Aorta (tissue), 5 donors: ENCODE results near the gene RAI1. TPM values are rescaled to one million over a fixed set of nuclear protein-coding genes. Genes with fewer than 3 reads are reported as not detected.
A peak's percentile ranks its signal among the peaks of the same experiment; 100 is the strongest.
"Not testable (repeated sequence)": the region's sequence is repeated elsewhere in the genome, so short reads cannot be mapped to it uniquely, and the experiment has no call there.

Experiments used
- ATAC-seq: fragments of 200-7000 bp; cut with Tn5 transposase; one replicate; pipeline ENCODE4 v1.9.1; 2022; ENCODE audit warnings: moderate library complexity; ENCODE audit not compliant: low FRiP score
- DNase-seq, 2 donors: peaks; one replicate each; pipeline ENCODE4 v3.0.0-alpha.2; 2020
- H3K27ac ChIP-seq, 2 donors: one replicate each; pipeline ENCODE4 v1.5.1; 2013; ENCODE audit warnings: low read length in 2 of 2, mild to moderate bottlenecking in 2 of 2, moderate library complexity in 2 of 2, control low read depth in 1 of 2, inconsistent platforms in 1 of 2, low read depth in 1 of 2
- H3K27me3 ChIP-seq, 2 donors: one replicate each; pipeline ENCODE4 v1.6.1; 2013; ENCODE audit warnings: control low read depth in 1 of 2, low read length in 1 of 2, mild to moderate bottlenecking in 1 of 2, moderate library complexity in 1 of 2; ENCODE audit not compliant: insufficient read depth in 2 of 2, control insufficient read depth in 1 of 2
- H3K36me3 ChIP-seq, 2 donors: one replicate each; pipeline ENCODE4 v1.6.1; 2013; ENCODE audit warnings: control low read depth in 1 of 2, low read length in 1 of 2, mild to moderate bottlenecking in 1 of 2; ENCODE audit not compliant: insufficient read depth in 2 of 2, control insufficient read depth in 1 of 2
- H3K4me1 ChIP-seq, 2 donors: one replicate each; pipeline ENCODE4 v1.6.1; 2013; ENCODE audit warnings: low read length in 2 of 2, control low read depth in 1 of 2, mild to moderate bottlenecking in 1 of 2, moderate library complexity in 1 of 2; ENCODE audit not compliant: insufficient read depth in 2 of 2, control insufficient read depth in 1 of 2
- H3K4me3 ChIP-seq, 2 donors: one replicate each; pipeline ENCODE4 v1.5.1; 2013; ENCODE audit warnings: low read length in 2 of 2, control low read depth in 1 of 2, mild to moderate bottlenecking in 1 of 2
- H3K9me3 ChIP-seq: one replicate; pipeline ENCODE4 v1.6.1; 2013; ENCODE audit warnings: mild to moderate bottlenecking, low read length; ENCODE audit not compliant: control insufficient read depth
- WGBS, 2 donors: extraction: QIAGEN DNeasy Blood & Tissue Kit; methylation state at CpG; one replicate each; pipeline ENCODE4 v1.1.7; 2013; 5-methylcytosine and 5-hydroxymethylcytosine counted together
- intact Hi-C, 2 donors: fragments of 100-400 bp; cut with DNase I; formaldehyde crosslinking; loops; one replicate each; pipeline versions ENCODE4 v1.14.2 to v1.15.0; 2022
- long read RNA-seq, 2 donors: library from polyadenylated mRNA; unstranded; transcript quantifications; one replicate each; pipeline ENCODE4 v2.0.0, GENCODE V29; 2020 to 2021
- polyA plus RNA-seq, 2 donors: library from polyadenylated mRNA; stranded (reverse); fragments of 200-250 nt; gene quantifications; one replicate each; pipeline ENCODE4 v1.2.3, GENCODE V29; 2013
- total RNA-seq, 2 donors: library from RNA; stranded (reverse); fragmentation: NEBNext Ultra II Directional; extraction: Animal tissue kit (Norgen Biotek cat#: 25700); gene quantifications; one replicate each; pipeline ENCODE4 v1.2.1, GENCODE V29; 2021
- donor health status: healthy with polysubstance abuse.
- donor health status: Bipolar disorder and iron deficiency.
- donor health status: DM: no; HTN: no; CAD: no.
- donor health status: DM: no; HTN: no; CAD: no.
- donor health status: DM: yes; HTN: yes; CAD: no.

The RAI1 gene
- total RNA-seq: 10 to 100 TPM; 23.9 to 35.8 TPM
- 1 to 10 TPM; 2.0 to 7.0 TPM for polyA plus RNA-seq
- long read RNA-seq, donor 1, partial matches to known transcripts: 33 of 54 reads
- long read RNA-seq, donor 1, other reads (novel, unspliced or antisense): 21 of 54 reads
- long read RNA-seq, donor 2, partial matches to known transcripts: 13 of 34 reads
- long read RNA-seq, donor 2, other reads (novel, unspliced or antisense): 19 of 34 reads

GRCh38 chr17:17681187-17681743 lies at the start of gene RAI1:
RAI1 (plus strand) TSS chr17:17681458; CDS start chr17:17792949, 111,491 bp downstream.
- peak within 1 kb of the TSS; percentile 62 to 94 for H3K4me3 ChIP-seq
- no peaks in the 10 kb centered on the region for H3K9me3 ChIP-seq
- 0 to 1% methylated on average over 33 to 84 of the region's 84 CpGs for WGBS, 2 donors
- no peaks in the 10 kb centered on the region for H3K4me1 ChIP-seq
- no peaks in the 10 kb centered on the region for H3K27me3 ChIP-seq
- H3K27ac ChIP-seq: peak within 1 kb of the TSS; percentile 71 to 81
- DNase-seq (peak; percentile 86 to 93), ATAC-seq (peak; percentile 87)
- intact Hi-C loops: loop anchor here (1.0 to 10.0 kb wide), 8 partner anchors 41 to 352 kb away; no protein-coding TSS in a partner anchor
- H3K36me3 ChIP-seq: no peaks in the 10 kb centered on the region

- H3K27me3 ChIP-seq, DNase-seq, H3K4me3 ChIP-seq, H3K36me3 ChIP-seq, H3K27ac ChIP-seq, H3K9me3 ChIP-seq, intact Hi-C loops, ATAC-seq, H3K4me1 ChIP-seq: not testable (repeated sequence)
- 81 to 82% methylated on average over 5 of the region's 5 CpGs for WGBS, 2 donors
These were observed 48.6 kb upstream of the RAI1 start for GRCh38 chr17:17632690-17633089.

- no peak for DNase-seq
- intact Hi-C loops: no loop called here
- no peak for ATAC-seq
- no peak overlapping the region for H3K4me3 ChIP-seq
- H3K9me3 ChIP-seq: no peaks in the 10 kb centered on the region
- H3K27ac ChIP-seq: no peak overlapping the region
- no peaks in the 10 kb centered on the region for H3K4me1 ChIP-seq
- no peaks in the 10 kb centered on the region for H3K36me3 ChIP-seq
- WGBS, 2 donors: 89 to 91% methylated on average over 6 of the region's 6 CpGs
- H3K27me3 ChIP-seq: no peaks in the 10 kb centered on the region
These were observed 47.9 kb upstream of the RAI1 start for GRCh38 chr17:17633310-17633709.

GRCh38 chr17:17635126-17635525 lies 46.1 kb upstream of the RAI1 start:
- no peak for ATAC-seq
- DNase-seq: no peak
- Histone ChIP-seq H3K36me3 (no peaks in the 10 kb centered on the region), H3K27me3 (no peaks in the 10 kb centered on the region), H3K4me3 (no peak overlapping the region), H3K4me1 (no peaks in the 10 kb centered on the region), H3K9me3 (no peaks in the 10 kb centered on the region), H3K27ac (no peak overlapping the region)
- intact Hi-C loops: no loop called here
- 89 to 93% methylated on average over 5 of the region's 5 CpGs for WGBS, 2 donors

- H3K27me3 ChIP-seq, H3K36me3 ChIP-seq, H3K27ac ChIP-seq, H3K4me3 ChIP-seq, H3K4me1 ChIP-seq, DNase-seq, intact Hi-C loops, ATAC-seq, H3K9me3 ChIP-seq: not testable (repeated sequence)
- 78 to 83% methylated on average over 15 of the region's 15 CpGs for WGBS, 2 donors
These were observed 45.6 kb upstream of the RAI1 start for GRCh38 chr17:17635537-17636271.

- no peak for ATAC-seq
- Histone ChIP-seq H3K9me3 (no peaks in the 10 kb centered on the region), H3K27ac (no peak overlapping the region), H3K4me1 (no peaks in the 10 kb centered on the region), H3K27me3 (no peaks in the 10 kb centered on the region), H3K4me3 (no peak overlapping the region), H3K36me3 (no peaks in the 10 kb centered on the region)
- 26 to 30% methylated on average over 5 of the region's 5 CpGs for WGBS, 2 donors
- intact Hi-C loops: no loop called here
- no peak for DNase-seq
These were observed 44.9 kb upstream of the RAI1 start for GRCh38 chr17:17636272-17636885.

GRCh38 chr17:17638467-17638866 lies 42.8 kb upstream of the RAI1 start:
- no peak overlapping the region for H3K4me3 ChIP-seq
- H3K27ac ChIP-seq: no peak overlapping the region
- 91 to 93% methylated on average over 2 of the region's 2 CpGs for WGBS, 2 donors
- DNase-seq: no peak
- no peaks in the 10 kb centered on the region for H3K36me3 ChIP-seq
- no peaks in the 10 kb centered on the region for H3K4me1 ChIP-seq
- H3K9me3 ChIP-seq: no peaks in the 10 kb centered on the region
- no peak for ATAC-seq
- intact Hi-C loops: no loop called here
- H3K27me3 ChIP-seq: no peaks in the 10 kb centered on the region

GRCh38 chr17:17639661-17640270 lies 41.5 kb upstream of the RAI1 start:
- H3K9me3 ChIP-seq, H3K27ac ChIP-seq, H3K27me3 ChIP-seq, ATAC-seq, H3K4me1 ChIP-seq, H3K36me3 ChIP-seq, H3K4me3 ChIP-seq, DNase-seq: not testable (repeated sequence)
- 61 to 70% methylated on average over 9 of the region's 9 CpGs for WGBS, 2 donors
- intact Hi-C loops: loop anchor here in 1 of 2 donors (2.0 kb wide), 1 partner anchor 285 kb away; no protein-coding TSS in a partner anchor
